Left ventricle myocardium inferior (tissue), 1 donor: ENCODE data around the gene RNASEH2B. TPM values are rescaled to one million over a fixed set of nuclear protein-coding genes. Genes with fewer than 3 reads are reported as not detected.

ENCODE experiments used
- DNase-seq: peaks from one replicate; pipeline ENCODE4 v3.0.0-alpha.2; 2020
- H3K27ac ChIP-seq: fragments of 200-600 bp; replicated peaks from 2 replicates; pipeline ENCODE4 v1.8.0; 2021
- H3K27me3 ChIP-seq: fragments of 200-600 bp; 2 replicates; pipeline ENCODE4 v1.8.0; 2021; ENCODE audit warnings: low read depth
- H3K36me3 ChIP-seq: fragments of 200-600 bp; 2 replicates; pipeline ENCODE4 v1.8.0; 2021
- H3K4me1 ChIP-seq: fragments of 200-600 bp; 2 replicates; pipeline ENCODE4 v1.8.0; 2021
- H3K4me3 ChIP-seq: fragments of 200-600 bp; 2 replicates; pipeline ENCODE4 v1.8.0; 2021; ENCODE audit warnings: mild to moderate bottlenecking, moderate library complexity
- H3K9me3 ChIP-seq: fragments of 200-600 bp; replicated peaks from 2 replicates; pipeline ENCODE4 v1.8.0; 2021
- intact Hi-C: fragments of 100-400 bp; cut with micrococcal nuclease; formaldehyde crosslinking; loops from one replicate; pipeline ENCODE4 v1.11.0; 2022
- total RNA-seq: library from RNA; stranded (reverse); fragmentation: NEBNext Ultra II Directional; extraction: Animal tissue kit (Norgen Biotek cat#: 25700); gene quantifications from one replicate; pipeline ENCODE4 v1.2.1, GENCODE V29; 2021
- TF ChIP-seq, protein P1 (sequence below): fragments of 200-600 bp; IDR thresholded peaks from 2 replicates; pipeline ENCODE4 v1.8.0; 2021; ENCODE audit warnings: antibody characterized with exemption, mild to moderate bottlenecking, borderline replicate concordance
- donor health status: DM: no; HTN: yes; CAD: no; lungs with severe emphysema.

The RNASEH2B gene
- total RNA-seq, 1 donor from 2014 or later = 42.7 TPM

DNA sequence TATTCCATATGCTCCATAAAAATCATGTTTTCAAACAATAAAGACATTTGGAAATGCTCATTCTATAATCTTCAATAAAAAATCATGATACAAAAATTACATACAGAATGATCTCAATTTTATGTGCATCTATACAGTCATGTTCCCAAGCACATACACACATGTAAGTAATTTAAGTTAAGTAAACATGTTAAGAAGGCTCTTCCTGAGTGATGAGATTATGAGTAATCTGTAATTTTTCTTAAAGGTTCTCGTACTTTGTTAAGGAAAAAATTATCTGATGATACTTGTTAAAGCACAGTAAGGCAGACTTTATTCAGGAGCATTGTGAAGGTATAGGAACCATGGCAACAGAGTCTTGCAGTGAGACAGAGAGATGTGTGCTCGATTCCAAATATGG, 36.1 kb upstream of the RNASEH2B start:
- no peaks in the 10 kb centered on the region for H3K9me3 ChIP-seq
- no peaks in the 10 kb centered on the region for H3K4me1 ChIP-seq
- TF ChIP-seq, protein P1, sequence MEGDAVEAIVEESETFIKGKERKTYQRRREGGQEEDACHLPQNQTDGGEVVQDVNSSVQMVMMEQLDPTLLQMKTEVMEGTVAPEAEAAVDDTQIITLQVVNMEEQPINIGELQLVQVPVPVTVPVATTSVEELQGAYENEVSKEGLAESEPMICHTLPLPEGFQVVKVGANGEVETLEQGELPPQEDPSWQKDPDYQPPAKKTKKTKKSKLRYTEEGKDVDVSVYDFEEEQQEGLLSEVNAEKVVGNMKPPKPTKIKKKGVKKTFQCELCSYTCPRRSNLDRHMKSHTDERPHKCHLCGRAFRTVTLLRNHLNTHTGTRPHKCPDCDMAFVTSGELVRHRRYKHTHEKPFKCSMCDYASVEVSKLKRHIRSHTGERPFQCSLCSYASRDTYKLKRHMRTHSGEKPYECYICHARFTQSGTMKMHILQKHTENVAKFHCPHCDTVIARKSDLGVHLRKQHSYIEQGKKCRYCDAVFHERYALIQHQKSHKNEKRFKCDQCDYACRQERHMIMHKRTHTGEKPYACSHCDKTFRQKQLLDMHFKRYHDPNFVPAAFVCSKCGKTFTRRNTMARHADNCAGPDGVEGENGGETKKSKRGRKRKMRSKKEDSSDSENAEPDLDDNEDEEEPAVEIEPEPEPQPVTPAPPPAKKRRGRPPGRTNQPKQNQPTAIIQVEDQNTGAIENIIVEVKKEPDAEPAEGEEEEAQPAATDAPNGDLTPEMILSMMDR = no peak
- no peak overlapping the region for H3K27ac ChIP-seq
- no peak for DNase-seq
- intact Hi-C loops = no loop called here
- H3K36me3 ChIP-seq = no peaks in the 10 kb centered on the region
- H3K4me3 ChIP-seq = no peak overlapping the region
- no peaks in the 10 kb centered on the region for H3K27me3 ChIP-seq

DNA sequence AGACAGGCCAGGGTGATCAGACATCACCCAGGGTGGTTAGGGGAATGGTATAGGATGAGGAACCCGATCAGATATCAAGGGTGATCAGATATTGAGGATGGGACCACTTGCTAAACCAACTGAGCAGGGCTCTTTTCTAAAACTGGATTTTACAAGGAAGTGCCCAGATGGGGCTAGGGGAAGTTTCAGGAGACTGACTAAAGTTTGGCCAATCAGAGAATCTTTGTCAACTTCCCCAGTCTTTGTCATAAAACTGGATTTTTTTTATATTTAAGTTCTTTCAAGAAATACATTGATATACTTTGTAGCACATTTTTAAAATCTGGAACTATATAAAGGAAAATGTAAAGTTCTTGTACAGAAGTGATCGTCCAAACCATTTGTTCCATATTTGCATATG, 35.6 kb upstream of the RNASEH2B start:
- DNase-seq = no peak
- Histone ChIP-seq H3K27me3 (no peaks in the 10 kb centered on the region), H3K9me3 (no peaks in the 10 kb centered on the region), H3K4me3 (no peak overlapping the region), H3K4me1 (no peaks in the 10 kb centered on the region), H3K27ac (no peak overlapping the region), H3K36me3 (no peaks in the 10 kb centered on the region)
- intact Hi-C loops = no loop called here
- TF ChIP-seq, protein P1 = no peak

DNA sequence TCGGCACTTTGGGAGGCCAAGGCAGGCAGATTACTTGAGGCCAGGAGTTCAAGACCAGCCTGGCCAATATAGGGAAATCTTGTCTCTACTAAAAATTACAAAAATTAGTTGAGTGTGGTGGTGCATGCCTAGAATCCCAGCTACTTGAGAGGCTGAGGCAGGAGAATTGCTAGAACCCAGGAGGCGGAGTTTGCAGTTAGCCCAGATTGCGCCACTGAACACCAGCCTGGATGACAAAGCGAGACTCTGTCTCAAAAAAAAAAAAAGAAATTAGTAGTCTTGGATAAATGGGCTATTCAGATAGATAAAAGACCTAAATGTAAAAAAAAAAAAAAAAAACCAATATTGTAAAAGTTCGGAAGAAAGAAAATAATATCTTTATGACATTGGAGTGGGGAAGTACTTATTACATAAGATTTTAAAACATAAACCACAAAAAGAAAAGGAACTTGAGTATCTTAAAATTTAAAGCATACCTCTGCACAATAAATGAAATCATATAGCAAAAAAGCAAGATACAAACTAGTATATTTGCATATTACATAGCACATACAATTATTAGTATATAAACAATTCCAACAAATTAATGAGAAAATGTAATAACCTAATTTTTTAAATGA, 26.7 kb upstream of the RNASEH2B start:
- TF ChIP-seq, protein P1 = no peak
- DNase-seq = no peak
- Histone ChIP-seq H3K9me3 (no peaks in the 10 kb centered on the region), H3K27me3 (no peaks in the 10 kb centered on the region), H3K27ac (no peak overlapping the region), H3K4me3 (no peak overlapping the region), H3K4me1 (no peaks in the 10 kb centered on the region), H3K36me3 (no peaks in the 10 kb centered on the region)
- intact Hi-C loops = no loop called here

DNA sequence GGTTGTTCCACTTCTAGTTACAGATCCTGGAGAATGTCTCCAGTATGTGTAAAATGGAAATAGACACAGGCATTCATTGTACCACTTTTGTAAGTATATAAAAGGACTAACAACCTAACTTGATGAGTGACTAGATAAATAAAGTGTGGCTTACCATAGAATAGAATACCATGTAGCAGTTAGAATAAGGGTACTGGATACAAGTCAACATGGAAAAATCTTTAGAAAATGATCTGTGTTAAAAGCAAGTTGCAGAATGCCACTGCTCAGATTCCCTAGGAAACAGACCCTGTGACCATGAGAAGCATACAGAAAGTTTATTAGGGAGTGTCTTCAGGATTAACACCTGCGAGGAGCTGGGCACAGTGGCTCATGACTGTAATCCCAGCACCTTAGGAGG, 25.9 kb upstream of the RNASEH2B start:
- no peaks in the 10 kb centered on the region for H3K36me3 ChIP-seq
- H3K27ac ChIP-seq = no peak overlapping the region
- H3K9me3 ChIP-seq = no peaks in the 10 kb centered on the region
- intact Hi-C loops = no loop called here
- H3K4me3 ChIP-seq = no peak overlapping the region
- H3K27me3 ChIP-seq = no peaks in the 10 kb centered on the region
- no peaks in the 10 kb centered on the region for H3K4me1 ChIP-seq
- DNase-seq = no peak
- TF ChIP-seq, protein P1 = no peak

DNA sequence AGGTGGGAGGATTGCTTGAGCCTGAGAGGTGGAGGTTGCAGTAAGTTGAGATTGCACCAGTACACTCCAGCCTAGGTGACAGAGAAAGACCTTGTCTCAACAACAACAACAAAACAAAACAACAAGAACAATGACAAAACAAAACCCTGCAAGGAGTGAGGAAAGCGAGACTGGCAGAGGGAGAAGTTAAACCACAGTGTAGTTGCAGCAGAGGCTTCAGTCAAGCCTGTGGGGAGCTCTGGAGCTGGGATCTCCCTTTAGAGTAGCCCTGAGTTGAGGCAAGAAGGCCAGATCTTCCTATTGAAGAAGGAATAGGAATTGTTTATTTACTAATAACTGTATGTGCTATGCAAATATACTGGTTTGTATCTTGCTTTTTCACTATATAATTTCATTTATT, 25.3 kb upstream of the RNASEH2B start:
- TF ChIP-seq, protein P1 = no peak
- Histone ChIP-seq H3K4me3 (no peak overlapping the region), H3K27me3 (no peaks in the 10 kb centered on the region), H3K27ac (no peak overlapping the region), H3K36me3 (no peaks in the 10 kb centered on the region), H3K4me1 (no peaks in the 10 kb centered on the region), H3K9me3 (no peaks in the 10 kb centered on the region)
- intact Hi-C loops = no loop called here
- DNase-seq = no peak
